Breast epithelium (tissue), 3 donors: ENCODE data around the gene HAT1.

Source experiments
- CTCF ChIP-seq, 3 donors: fragments of 450-650 bp; IDR thresholded peaks; one replicate each; pipeline ENCODE4 v1.5.1; 2016 to 2017; ENCODE audit warnings: antibody characterized with exemption in 3 of 3, mild to moderate bottlenecking in 3 of 3, moderate library complexity in 3 of 3
- POLR2A ChIP-seq: fragments of 450-650 bp; IDR thresholded peaks from one replicate; pipeline ENCODE4 v1.6.1; 2016; ENCODE audit warnings: antibody characterized with exemption, mild to moderate bottlenecking, moderate library complexity
- POLR2AphosphoS5 ChIP-seq, 3 donors: sonication (generic); formaldehyde crosslinking; IDR thresholded peaks; one replicate each; pipeline ENCODE4 v1.6.1; 2017; ENCODE audit warnings: antibody characterized with exemption in 3 of 3

DNA sequence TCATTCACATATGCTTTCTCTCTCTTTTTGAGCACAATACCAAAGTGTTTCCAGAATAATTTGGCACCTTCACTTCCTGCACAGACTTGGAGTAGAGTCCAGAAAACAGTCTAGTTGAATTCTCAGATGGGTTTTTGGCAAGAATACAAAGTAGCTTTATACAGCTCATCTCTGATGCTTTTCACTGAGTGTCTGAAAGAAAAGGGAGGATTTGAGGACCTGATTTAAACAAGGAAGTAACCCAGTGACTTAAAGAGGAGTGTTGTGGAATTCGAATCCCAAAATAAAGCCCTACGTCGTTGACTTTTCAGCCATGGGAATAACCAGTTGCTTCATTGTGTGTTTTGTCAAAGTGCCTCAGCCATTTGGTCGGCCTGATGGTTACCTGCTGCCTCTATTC lies 109.3 kb downstream of the HAT1 start:
- TF ChIP-seq POLR2AphosphoS5 (IDR thresholded peaks at IDR 0.05) (no peak), CTCF (IDR thresholded peaks at IDR 0.05) (no peak), POLR2A (no peak)
